Urothelium cell line (cell line): Measurements from ENCODE around the gene CDH23.
"Not testable (repeated sequence)": the region's sequence is repeated elsewhere in the genome, so short reads cannot be mapped to it uniquely, and the experiment has no call there.

Source experiments
- DNase-seq: peaks from one replicate; pipeline ENCODE4 v3.0.0; 2011; ENCODE audit warnings: low spot score, mixed read lengths
- FAIRE-seq: peaks from 2 replicates; lab custom pipeline; 2011; peaks lifted over from hg19 to GRCh38; lab: Jason Lieb, UNC

The CDH23 gene

DNA sequence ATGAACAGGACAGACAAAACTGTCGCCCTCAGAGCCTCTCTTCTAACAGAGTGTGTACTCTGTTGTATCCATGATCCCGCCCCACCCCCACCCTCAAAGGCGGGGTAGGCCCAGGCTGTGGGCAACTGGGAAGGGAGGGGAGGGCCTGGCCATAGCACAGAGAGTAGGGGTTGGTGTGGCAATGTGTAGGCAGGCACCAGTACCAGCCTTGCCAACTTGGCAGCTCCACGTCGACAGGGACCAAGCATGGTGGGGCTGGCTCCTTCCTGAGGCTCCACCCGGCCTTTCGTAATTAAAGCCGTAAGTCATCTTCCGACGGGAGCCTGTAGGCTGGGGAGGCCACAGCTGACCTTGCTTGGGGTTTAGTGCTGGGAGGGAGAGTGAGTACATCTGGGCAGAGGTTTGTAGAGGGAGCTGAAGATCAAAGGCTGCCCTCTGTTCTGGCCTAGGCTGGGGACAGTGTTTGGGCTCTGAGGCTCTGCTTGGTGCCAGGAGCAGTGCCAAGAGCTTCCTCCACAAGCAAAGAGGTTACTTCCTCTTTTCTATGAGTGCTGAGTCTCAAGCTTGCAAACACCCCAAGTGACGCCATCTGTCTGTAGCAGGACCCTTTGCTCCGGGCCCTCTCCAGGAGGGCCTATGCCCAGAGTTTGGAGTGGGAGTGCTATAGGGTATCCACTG is 201.2 kb downstream of the CDH23 start:
- FAIRE-seq: no peak

DNA sequence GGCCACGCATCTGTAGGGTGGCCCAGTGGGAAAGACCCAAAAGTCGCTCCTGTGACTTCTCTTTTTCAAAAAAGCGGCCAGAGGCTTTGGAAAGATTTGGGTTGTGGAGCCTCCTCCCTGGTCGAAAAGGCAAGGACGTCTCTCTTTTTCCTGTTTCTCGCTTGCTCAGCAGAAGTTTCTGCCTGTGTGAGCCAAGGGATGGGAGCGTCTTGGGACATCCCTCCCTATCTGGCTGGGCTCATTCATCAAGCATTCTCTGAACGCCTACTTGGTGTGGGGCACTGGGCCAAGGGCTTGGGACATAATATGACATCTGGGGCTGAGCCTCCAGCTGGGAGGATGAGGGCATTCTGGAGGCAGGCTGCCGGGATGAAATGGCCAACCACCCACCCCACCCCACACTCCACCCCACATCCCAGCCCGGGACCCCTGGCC is 201.9 kb downstream of the CDH23 start:
- DNase-seq (peak; percentile 63), FAIRE-seq (peak; percentile 53)

More for the DNA sequence above, 201.2 kb downstream of the CDH23 start:
- DNase-seq: no peak

DNA sequence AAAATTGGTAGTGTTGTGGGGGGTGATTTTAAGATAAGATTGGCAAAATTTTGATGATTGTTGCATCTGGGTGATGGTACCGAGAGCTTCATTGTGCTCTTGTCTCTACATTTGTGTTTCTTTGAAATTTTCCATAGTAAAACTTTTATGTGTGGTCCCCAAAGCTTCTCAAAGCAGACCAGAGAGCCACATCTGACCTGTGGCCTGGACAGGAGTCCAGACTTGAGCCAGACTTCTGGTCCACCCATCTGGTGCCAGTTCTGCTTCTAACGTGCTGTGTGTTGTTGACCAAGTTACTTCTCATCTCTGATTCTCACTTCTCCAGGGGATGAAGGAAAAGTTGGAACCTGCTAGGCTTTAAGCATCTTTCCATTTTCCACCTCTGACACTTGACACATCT is 202.8 kb downstream of the CDH23 start:
- DNase-seq (no peak), FAIRE-seq (no peak)

DNA sequence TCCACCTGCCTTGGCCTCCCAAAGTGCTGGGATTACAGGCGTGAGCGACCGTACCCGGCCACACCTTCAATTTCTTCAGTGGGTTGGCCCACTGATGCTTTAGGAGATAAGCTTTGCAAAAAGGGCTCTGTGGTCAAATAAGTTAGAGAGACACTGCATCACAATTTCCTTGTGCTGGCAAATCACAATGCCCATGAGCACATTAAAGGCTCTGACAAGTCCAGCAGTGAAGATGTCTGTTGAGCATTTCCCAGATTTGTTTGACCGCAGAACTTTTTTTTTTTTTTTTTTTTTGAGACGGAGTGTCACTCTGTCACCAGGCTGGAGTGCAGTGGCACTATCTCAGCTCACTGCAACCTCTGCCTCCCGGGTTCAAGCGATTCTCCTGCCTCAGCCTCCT is 203.5 kb downstream of the CDH23 start:
- DNase-seq, FAIRE-seq: not testable (repeated sequence)

DNA sequence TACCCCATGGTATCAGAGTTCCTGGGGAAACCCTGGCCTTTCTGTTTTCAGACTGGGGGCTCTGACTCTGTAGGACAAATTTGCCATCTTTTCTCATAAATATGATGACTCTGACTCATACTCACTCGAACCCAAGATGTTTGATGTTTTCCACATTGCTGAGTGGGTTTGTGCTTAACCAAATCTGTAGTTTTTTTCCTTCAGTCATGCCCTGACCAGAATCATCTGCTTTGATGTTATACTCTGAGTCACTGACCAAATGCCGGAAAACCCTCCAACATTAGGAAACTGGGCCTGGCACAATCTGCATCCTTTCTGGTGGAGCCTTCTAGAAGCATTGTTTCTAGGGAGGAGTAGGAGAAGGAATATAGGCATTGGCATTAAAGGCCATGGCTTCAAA is 204.1 kb downstream of the CDH23 start:
- DNase-seq (peak; percentile 87), FAIRE-seq (peak; percentile 30)

DNA sequence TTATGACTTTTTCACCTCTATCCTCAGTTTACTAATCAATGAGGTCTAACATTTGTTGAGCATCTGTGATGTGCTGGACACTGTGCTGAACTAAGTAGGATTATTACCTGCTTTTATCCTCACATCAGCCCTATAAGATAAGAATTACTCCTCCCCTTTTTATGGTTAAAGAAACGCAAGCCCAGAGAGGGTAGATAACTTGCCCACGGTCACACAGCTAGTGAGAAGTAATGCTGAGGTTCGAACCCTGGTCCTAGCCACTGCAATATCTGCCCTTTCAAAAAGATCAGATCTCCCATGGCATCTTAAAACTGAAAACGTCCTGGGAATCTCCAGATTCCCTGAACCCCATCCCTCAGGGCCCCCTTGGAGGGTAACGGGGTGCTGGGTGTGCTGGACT is 204.6 kb downstream of the CDH23 start:
- FAIRE-seq (peak; percentile 30), DNase-seq (no peak)

DNA sequence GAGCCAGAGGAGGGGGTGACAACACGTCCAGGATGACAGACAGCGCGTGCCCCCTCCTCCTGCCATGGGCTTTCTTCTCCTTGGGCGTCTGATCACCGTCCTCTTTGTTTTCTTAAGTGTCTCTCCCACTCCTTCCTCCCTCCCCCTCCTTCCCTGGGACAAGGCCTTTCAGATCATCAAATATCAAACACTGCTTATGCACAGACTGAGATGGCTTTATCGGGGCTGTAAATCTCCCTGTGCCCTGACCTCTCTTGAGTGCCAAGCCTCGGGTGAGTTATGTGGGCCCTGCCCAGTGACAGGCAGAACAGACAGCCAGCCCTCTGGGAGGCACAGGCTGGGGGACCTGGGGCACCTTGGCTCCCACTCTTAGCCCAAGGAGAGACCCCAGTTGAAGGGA is 206.4 kb downstream of the CDH23 start:
- DNase-seq: no peak
- no peak for FAIRE-seq

DNA sequence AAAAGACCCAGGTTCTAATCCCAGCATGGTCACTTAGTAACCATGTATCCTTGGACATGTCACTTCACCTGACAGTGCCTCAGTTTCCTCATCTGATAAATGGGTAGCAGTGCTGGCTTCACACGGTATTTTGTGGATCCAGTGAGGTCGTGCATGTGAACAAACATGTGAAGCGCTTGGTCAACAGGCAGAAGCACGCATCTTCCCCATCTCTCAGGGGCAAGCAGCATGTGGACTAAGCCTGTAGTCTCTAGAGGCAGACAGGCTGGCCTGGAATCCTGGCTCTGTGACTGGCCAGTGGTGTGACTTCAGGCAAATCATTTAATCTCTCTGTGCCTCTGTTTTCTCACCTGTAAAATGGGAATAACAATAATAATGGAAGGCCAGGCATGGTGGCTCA is 207.0 kb downstream of the CDH23 start:
- no peak for DNase-seq
- no peak for FAIRE-seq

DNA sequence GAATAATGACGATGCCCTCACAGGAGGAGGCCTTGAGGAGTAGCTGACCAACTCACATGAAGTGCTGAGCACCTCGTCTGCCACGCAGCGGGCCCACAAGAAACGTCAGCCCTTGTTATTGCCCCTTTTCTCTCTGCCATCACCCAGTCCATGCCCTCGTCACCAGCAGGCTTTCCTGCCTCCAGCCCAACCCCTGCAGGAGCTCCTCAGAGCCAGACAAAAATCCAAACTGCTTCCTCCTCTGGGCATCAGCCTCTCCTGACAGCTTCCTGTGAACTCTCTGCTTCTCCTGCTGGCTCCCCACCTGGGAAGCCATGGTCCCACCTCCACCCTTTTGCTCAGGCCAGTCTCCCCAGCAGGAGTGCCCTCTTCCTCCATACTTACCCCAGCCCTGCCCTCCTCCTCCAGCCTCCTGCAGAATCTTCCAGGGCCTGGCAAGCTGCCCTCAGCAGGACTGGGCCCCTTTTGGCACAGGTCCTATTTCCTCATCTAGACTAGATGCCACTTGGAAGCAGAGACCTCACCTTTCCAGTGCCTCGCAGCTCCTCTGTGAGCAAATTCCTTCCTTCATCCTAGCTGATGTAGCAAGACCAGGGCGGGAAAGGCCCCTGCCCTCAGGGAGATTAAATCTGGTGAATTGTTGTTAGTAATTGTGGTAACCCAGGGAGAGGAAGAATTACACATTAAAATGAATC is 207.8 kb downstream of the CDH23 start:
- no peak for FAIRE-seq
- no peak for DNase-seq

DNA sequence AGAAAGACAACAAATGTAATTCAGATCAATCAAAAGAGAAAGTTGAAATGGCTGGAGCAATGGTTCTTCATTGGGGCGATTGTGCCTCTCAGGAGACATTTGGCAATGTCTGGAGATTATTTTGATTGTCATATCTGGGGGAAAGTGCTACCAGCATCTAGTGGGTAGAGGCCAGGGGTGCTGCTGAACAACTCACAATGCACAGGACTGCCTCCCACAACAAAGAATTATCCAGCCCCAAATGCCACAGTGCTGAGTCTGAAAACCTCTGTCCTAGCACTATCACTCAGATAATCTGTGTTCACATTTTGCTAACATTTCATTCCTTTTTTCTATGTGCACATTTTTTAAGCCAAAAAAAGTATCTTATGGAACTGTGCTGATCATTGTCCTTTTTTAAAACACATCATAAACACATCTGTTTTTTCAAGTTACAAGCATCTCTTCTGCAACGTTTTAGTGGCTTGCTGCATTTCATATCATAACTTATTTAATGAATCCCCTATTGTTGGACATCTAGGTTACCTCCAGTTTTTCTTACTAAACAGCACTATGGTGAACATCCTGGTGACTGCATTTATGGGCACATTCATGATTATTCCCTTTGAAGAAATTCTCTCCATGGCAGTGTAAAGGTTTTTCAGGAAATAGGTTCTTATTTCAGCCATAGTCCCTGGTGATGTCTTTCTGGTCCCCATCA is 208.7 kb downstream of the CDH23 start:
- no peak for DNase-seq
- no peak for FAIRE-seq

DNA sequence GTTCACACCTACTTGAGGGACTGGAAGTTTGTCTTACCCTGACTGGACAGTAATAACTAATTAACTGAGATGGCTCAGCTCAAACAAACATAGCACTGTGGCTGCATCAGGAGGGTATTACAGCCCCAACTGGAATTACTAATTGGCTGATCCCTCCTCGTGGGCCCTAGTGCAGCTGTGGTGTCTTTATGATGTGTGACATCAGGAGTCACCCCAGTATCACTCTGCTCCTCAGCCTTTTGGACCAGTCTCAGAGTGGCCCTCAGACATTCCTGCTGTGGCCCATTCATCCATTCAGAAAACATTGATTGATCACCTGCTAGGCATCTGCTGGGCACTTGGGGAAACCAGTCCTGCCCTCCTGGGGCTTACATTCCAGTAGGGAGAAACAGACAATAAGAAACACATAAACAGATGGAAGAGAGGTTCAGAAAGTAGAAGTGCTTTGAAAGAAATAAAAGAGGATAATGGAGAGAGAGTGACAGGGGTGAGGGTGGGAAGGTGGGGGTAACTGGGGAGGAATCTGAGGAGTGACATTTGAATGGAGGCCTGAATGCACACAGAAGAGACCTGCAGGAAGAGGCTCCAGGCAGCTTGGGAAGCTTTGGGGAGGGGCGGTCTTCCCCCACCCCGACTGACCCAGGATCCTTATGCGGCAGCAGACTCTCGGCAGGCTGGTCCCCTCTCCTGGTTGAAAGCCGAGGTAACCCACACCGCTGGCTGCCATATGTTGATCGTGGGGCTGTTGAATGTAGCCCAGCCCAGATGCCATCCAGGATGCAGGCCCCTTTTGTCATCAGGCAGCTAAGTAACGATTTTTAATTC is 209.7 kb downstream of the CDH23 start:
- no peak for DNase-seq
- FAIRE-seq: no peak

DNA sequence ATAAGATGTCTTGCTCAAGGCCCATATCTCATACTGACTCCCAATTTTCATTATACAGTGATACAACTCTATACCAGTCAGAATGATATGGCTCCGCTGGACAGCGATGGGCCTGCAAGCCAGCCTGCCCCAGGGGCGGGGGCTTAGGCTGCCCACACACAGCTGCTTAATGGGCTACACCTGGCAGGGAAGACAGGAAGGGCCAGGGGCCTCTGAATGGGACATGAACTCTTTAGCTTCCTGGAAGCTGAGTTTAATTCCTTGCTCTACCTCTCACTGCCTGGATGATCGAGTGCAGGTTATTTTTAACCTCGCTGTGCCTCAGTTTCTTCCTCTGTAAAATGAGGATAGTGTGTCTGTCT is 210.3 kb downstream of the CDH23 start:
- DNase-seq (no peak), FAIRE-seq (no peak)

DNA sequence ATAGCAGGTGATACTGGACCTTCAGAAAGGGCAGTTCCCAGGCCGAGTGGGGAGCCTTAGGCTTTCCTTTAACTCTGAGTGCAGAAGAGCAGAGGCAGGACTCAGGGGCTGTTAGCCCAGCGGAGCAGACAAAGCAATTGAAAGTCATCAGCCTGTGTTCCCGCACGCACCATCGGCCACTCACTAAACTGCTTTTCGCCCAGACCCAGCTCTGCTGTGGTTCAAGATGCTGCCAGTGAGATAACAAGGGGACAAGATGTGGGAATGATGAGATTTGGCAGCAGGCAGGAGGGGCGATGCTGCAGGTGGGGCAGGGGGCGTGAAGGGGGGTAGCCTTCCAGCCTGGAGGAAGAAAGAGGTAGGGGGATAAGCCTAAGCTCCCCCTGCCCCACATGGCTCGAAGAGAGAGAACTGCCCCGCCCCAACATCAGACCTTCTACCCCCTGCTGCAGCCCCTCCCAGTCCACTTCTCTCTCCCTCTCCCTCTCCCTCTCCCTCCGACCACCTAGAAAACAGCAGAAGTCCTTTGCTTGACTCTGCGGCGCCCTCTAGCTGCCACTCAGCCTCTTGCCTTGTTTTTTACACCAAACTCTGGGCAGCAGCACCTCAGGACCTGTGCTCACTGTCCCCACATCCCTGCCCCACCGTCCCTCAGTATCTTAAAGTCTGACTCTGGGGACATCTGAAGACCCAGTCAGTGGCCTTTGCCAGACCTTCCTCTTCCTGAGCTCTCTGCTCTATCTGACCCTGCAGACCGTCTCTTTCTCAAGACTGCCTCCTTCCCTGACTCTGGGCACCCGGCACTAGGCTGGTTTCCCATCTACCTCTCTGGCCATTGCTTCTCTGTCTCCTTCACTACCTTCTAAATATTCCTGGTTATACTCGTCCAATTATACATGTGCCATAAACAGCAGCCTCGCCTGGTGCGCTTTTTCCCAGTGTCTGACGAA is 212.4 kb downstream of the CDH23 start:
- DNase-seq: peak; percentile 79
- peak; percentile 94 for FAIRE-seq

DNA sequence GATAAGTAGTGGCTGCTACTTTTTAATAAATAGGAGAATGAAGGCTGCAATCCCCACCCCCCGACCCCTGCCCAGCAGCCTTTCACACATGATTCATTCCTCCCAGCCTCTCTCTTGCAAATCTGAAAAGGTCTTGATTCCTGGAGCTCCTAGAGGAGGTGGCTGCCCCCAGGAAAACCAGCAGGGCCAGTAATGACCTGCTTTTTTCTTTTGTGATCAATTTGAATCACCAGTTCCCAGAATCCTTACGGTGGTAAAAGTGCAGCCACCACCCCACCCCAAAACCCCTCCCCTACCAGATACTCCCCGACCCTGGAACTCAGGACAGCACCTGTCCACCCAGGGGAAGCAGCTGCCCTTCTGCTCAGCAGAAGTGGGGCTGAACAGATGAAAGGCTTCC is 213.9 kb downstream of the CDH23 start:
- DNase-seq: no peak

DNA sequence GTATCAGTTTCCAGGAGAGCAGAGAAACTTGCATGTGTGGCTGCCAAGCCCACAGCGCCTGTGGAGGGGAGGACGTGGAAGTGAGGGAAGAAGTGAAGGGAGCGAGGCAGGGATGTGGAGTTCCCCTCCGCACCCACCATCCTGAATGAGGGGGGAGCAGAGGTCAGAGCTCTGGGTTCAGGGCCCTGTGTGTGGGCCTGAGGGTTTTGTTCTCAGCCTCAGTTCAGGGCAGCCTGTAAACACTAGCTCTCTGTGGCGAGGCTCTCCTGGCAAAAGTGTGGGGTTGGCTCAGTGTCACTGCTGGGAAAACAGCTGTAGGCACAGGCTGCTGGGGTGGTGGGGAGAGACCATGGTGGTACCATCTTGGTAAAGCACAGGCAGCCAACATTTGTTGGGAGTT is 214.4 kb downstream of the CDH23 start:
- no peak for DNase-seq
- no peak for FAIRE-seq

More for the DNA sequence above, 213.9 kb downstream of the CDH23 start:
- no peak for FAIRE-seq

DNA sequence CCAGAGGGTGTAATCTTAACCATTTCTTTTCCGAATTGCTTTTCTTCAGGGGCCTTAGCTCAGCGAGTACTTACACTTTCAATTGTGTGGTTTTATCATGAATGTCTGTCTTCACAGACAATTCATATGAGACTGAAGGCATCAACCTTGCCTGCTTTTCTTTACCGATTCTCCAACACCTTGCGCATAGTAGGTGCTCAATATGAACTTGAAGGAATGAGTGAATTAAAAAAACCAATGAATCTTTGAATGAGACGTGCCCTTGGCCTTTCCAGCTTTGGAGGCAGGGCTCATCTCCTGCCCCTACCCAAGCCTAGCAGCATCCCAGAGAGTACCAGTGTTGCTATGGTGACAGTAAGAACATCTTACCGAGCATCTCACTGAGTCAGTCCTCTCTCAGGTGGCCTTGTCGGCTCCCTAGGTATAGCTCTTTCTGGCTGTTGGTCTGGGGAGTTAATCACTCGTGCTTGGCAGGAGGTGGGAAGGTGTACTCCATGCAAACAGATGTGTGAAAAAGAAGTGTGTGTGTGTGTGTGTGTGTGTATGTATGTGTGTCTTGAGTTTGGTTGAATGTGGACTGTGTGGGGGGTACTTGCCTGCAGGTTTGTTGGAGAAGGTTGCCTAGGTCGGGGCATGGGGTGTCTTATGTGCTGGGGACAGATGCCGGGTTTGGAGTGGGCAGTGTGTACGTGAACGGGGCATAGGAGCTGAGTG is 215.1 kb downstream of the CDH23 start:
- FAIRE-seq: peak; percentile 17

DNA sequence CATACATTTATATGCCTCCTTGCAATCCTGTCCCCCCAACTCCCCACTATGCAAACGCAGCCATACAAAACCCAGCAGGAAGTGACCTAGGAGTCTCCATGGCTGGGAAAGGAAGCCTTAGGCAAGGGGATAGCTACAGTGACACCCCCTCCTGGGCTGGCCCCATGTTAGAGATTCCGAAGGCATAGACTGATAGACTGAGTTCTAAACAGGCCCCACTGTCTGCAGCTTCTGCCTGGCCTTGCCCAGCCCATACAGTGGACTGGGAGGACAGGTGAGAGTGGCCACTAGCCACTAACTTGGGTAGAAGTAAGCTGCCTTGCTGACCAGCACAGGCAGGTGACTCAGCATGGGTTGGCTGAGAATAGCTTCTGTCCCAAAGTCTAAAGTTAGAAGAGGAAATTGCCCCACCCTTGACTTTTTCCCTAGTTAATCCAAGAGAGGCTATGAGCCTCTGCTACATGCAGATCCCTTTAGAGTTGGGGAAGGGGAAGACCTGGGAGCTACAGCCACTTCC is 216.6 kb downstream of the CDH23 start:
- FAIRE-seq: no peak
- DNase-seq: peak; percentile 49

More for the DNA sequence above, 215.1 kb downstream of the CDH23 start:
- no peak for DNase-seq

DNA sequence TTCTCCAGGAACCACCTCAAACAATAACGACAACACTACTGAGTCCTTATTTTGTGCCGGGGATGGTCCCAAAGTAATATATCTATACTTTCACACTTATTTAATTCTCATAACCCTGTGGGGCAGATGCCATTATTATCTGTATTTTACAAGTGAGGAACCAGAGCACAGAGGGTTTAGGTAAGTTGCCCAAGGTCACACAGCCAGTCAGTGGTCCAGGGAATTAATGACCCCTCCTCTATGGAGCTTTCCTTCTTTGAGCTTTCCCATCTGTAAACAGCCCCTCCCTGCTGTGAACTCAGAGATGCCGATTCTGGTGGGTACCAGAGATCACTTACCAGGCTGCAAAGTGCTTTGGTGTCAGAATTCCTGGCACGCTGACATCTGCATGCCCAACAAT is 217.2 kb downstream of the CDH23 start:
- no peak for DNase-seq
- no peak for FAIRE-seq

DNA sequence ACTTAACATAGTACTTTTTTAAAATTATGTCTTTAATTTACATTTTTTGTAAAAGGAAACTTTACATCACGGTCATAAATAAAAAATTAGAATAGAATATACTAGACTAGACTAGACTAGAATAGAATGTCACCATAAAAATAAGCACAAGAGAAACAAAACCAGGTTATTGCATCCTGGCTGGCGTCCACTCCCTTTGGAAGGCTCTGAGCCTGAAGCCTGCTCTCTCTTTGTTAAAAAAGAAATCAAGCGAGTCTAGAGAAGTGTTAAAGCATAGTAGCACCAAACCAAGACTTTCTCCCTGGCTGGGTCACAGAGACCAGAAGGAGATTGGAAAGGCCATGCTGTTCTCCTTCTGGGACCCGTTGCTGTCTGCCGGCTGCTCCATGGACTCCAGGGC is 218.2 kb downstream of the CDH23 start:
- DNase-seq (no peak), FAIRE-seq (no peak)
